ENCODE results near the gene MRPS9.

Gene MRPS9

DNA sequence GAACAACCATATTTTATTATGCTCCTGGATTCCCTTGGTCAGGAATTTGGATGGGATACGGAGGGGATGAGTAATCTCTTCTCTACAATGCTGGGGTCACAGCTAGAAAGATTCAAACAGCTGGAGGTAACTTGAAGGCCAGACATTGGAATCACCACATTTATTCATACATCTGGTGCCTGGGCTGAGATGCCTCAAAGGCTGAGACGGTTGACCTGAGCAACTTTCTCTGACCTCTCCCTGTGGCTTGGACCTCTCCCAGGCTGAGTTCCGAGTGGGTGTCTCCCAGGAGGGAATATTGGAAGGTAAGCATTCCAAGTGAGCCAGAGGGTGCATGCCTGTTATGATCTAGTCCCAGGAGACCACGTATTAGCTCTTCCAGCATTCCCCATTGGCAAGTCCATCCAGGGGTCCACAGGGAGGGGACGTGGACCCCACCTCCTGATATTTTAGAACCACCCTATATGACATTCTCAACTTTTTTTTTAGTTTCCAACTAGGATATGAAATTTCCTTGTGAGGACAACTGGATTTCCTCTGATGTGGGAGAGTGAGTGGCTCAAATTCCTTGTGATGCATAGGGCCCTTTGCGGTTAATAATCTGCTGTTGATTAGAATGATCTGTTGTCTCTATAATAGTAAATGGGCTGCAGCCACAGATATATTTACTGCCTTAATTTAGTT, 101.8 kb downstream of the MRPS9 start:
- peaks cover 24% of the 10 kb centered on the region for H3K27me3 ChIP-seq (ENCODE audit: control insufficient read depth, insufficient read depth, low read length)
- H3K27ac ChIP-seq (ENCODE audit: low read depth, low read length), result no peak overlapping the region
- no peak overlapping the region for H3K4me3 ChIP-seq (ENCODE audit: low read depth, low read length)
- H3K9me3 ChIP-seq (ENCODE audit: control insufficient read depth, insufficient read depth, low read depth, low read length), result no peaks in the 10 kb centered on the region
- no peak overlapping the region for H3K9ac ChIP-seq (ENCODE audit: low read length)
- 0 out of 2 replicates have a peak, but pooled peaks cover 2% of the 10 kb centered on the region for H3K4me1 ChIP-seq (ENCODE audit: control insufficient read depth, insufficient read depth, low read length)
- no peaks in the 10 kb centered on the region for H3K36me3 ChIP-seq (ENCODE audit: control insufficient read depth, insufficient read depth, low read length)

DNA sequence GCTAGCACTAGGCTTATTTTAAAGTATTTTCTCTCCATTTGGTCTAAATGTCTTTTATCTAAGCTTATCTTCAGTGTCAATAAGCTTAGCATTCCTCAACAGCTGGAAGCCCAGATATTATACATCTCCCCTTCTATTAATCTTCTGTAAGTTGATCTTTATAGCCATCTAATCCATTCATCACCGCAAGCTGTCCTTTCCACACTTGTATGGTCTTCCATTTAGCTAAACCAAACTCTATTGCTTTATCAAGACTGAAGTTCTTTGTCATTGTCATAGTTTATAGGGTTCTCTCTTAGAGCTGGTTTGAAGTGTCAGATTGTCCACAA, 102.3 kb downstream of the MRPS9 start:
- Histone ChIP-seq H3K4me1 (ENCODE audit: control insufficient read depth, insufficient read depth, low read length) (0 out of 2 replicates have a peak, but pooled peaks cover 2% of the 10 kb centered on the region), H3K9ac (ENCODE audit: low read length) (no peak overlapping the region), H3K36me3 (ENCODE audit: control insufficient read depth, insufficient read depth, low read length) (no peaks in the 10 kb centered on the region), H3K4me3 (ENCODE audit: low read depth, low read length) (no peak overlapping the region), H3K27me3 (ENCODE audit: control insufficient read depth, insufficient read depth, low read length) (peaks cover 29% of the 10 kb centered on the region), H3K9me3 (ENCODE audit: control insufficient read depth, insufficient read depth, low read depth, low read length) (no peaks in the 10 kb centered on the region), H3K27ac (ENCODE audit: low read depth, low read length) (no peak overlapping the region)

DNA sequence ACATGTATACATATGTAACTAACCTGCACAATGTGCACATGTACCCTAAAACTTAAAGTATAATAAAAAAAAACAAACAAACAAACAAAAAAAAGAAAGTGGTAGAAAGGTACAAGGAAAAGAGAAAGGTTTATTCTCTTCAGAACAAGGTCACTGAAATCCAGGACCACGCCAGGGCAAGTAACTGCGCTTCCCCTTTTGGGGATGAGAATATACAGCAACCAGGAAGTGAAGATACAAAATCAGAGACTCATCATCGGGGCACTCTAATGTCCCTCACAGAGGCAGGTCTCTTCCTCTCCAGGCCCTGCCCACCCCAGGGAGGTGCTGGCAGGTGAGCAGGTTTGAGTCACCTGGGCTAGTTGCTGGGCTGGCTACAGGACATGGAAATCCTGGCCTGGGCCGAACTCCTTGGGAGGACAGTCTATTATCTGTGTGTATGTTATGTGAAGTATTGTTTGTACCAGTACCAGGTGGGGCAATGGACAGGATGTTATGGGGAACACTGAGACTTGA, 103.3 kb downstream of the MRPS9 start:
- H3K9ac ChIP-seq (ENCODE audit: low read length), result no peak overlapping the region
- peaks cover 30% of the 10 kb centered on the region for H3K27me3 ChIP-seq (ENCODE audit: control insufficient read depth, insufficient read depth, low read length)
- 0 out of 2 replicates have a peak, but pooled peaks cover 2% of the 10 kb centered on the region for H3K4me1 ChIP-seq (ENCODE audit: control insufficient read depth, insufficient read depth, low read length)
- no peaks in the 10 kb centered on the region for H3K36me3 ChIP-seq (ENCODE audit: control insufficient read depth, insufficient read depth, low read length)
- H3K27ac ChIP-seq (ENCODE audit: low read depth, low read length), result no peak overlapping the region
- no peaks in the 10 kb centered on the region for H3K9me3 ChIP-seq (ENCODE audit: control insufficient read depth, insufficient read depth, low read depth, low read length)
- H3K4me3 ChIP-seq (ENCODE audit: low read depth, low read length), result no peak overlapping the region

DNA sequence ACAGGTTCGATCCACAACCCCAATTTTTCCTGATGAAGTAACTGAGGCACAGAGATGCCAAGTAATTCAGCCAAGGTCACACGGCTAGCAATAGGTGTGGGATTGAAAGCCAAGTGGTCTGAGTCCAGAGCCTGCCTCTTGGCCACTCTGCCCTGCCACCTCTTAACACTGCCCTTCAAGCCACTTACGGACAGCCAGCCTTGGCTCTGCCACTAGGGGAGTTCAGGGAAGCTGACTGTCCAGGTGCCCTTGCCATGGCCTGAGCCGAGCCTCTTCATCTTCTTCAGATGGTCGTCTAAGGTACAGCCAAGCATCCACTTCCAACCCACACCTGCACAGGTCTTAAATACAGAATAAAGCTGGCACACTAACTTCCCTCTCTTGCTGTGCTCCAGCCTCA, 104.4 kb downstream of the MRPS9 start:
- H3K27ac ChIP-seq (ENCODE audit: low read depth, low read length), result no peak overlapping the region
- no peaks in the 10 kb centered on the region for H3K9me3 ChIP-seq (ENCODE audit: control insufficient read depth, insufficient read depth, low read depth, low read length)
- peaks cover 30% of the 10 kb centered on the region for H3K27me3 ChIP-seq (ENCODE audit: control insufficient read depth, insufficient read depth, low read length)
- H3K4me1 ChIP-seq (ENCODE audit: control insufficient read depth, insufficient read depth, low read length), result 0 out of 2 replicates have a peak, but pooled peaks cover 2% of the 10 kb centered on the region
- H3K36me3 ChIP-seq (ENCODE audit: control insufficient read depth, insufficient read depth, low read length), result no peaks in the 10 kb centered on the region
- H3K4me3 ChIP-seq (ENCODE audit: low read depth, low read length), result no peak overlapping the region
- H3K9ac ChIP-seq (ENCODE audit: low read length), result no peak overlapping the region

DNA sequence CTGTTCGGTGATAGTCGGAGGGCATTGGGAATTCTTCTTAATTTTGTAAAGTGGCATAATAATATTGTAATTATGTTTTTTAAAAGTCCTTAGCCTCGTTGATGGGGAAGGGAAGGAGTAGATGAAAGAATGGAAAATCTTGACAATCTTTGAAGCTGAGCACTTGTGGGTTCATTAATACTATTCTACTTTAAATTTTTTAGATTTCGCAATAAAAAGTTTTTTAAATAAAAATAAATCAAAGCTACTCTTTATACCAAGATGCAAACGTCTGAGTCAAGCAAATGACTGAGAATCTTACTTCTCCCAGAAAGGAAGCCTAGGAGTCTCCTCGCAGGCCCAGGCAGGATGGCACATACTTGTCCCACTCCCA, 105.2 kb downstream of the MRPS9 start:
- Histone ChIP-seq H3K9ac (ENCODE audit: low read length) (no peak overlapping the region), H3K36me3 (ENCODE audit: control insufficient read depth, insufficient read depth, low read length) (no peaks in the 10 kb centered on the region), H3K27me3 (ENCODE audit: control insufficient read depth, insufficient read depth, low read length) (peaks cover 30% of the 10 kb centered on the region), H3K9me3 (ENCODE audit: control insufficient read depth, insufficient read depth, low read depth, low read length) (no peaks in the 10 kb centered on the region), H3K4me3 (ENCODE audit: low read depth, low read length) (peak overlapping the region; percentile 65), H3K4me1 (ENCODE audit: control insufficient read depth, insufficient read depth, low read length) (peaks cover 6% of the 10 kb centered on the region; the same call in 1 of the 2 replicates), H3K27ac (ENCODE audit: low read depth, low read length) (no peak overlapping the region)

DNA sequence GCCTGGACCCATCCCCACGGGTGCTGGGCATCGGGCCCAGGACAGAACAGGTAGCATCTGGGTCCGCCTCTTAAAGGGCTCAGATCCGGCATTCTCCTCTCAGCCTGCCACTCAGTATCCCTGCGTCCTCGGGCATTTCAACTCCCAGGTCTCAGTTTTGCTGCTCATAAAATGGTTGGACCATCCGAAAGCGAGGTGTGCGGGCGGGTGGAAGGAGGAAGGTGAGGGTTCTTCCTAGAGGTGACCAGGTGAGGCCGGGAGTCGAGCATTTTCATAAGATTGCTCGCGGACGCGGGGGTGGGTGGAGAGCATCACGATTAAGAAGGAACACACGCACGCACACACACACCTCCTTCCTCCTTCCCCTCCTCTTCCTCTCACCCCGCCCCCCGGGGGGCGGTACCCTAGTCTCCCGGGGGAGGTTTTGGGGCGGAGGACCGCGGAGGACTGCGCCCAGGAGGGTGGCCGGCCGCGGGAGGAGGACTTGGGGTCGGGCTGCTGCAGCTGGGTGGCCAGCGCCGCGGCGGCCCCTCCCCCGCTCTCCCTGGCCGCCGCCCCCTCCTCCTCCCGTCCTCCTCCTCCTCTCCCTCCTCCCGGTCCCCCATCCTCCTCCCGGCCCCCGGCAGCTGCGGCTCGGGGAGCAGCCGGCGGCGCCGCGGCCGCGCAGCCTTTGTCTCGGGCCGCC, 105.7 kb downstream of the MRPS9 start:
- H3K4me3 ChIP-seq (ENCODE audit: low read depth, low read length), result peak overlapping the region; percentile 65
- H3K9ac ChIP-seq (ENCODE audit: low read length), result no peak overlapping the region

DNA sequence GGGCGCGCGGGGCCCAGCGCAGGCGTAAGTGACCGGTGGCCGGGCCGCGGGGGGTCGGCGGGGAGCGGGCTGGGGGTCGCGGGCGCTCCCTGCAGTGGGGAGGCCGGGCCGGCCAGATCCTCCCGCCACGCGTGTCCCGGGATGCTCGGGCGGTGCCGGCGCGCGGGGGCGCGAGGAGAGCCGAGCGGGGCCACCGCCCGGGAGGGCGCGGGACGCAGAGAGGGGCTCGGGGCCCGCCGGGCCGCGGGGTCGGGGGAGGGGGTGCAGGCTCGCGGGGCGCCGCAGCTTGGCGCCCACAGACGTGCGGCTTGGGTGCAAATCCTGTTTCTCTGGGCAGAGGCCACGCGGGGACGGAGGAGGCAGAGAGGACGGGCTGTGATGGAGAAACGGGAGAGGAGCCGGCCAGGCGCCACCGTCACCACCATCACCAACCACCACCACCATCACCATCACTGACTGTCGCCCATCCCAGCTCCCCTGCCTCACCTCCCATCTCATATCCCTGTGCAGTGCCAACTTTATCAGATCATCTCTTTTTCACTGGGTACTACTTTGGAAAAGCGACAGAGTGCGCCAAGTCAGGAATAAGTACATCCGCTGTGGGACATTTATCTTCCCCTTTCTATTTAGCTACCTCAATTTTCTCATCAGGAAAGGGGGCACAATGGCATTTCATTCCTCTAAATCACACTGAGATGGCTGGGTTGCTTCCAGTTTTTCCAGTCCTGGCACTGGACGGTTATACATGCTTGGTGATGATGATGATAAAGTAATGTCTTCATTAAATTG, 106.5 kb downstream of the MRPS9 start:
- H3K9ac ChIP-seq (ENCODE audit: low read length), result no peak overlapping the region
- peaks cover 7% of the 10 kb centered on the region; the same call in 1 of the 2 replicates for H3K4me1 ChIP-seq (ENCODE audit: control insufficient read depth, insufficient read depth, low read length)
- no peak overlapping the region for H3K27ac ChIP-seq (ENCODE audit: low read depth, low read length)
- H3K9me3 ChIP-seq (ENCODE audit: control insufficient read depth, insufficient read depth, low read depth, low read length), result no peaks in the 10 kb centered on the region
- no peaks in the 10 kb centered on the region for H3K36me3 ChIP-seq (ENCODE audit: control insufficient read depth, insufficient read depth, low read length)
- peaks cover 30% of the 10 kb centered on the region for H3K27me3 ChIP-seq (ENCODE audit: control insufficient read depth, insufficient read depth, low read length)
- H3K4me3 ChIP-seq (ENCODE audit: low read depth, low read length), result peak overlapping the region; percentile 65

More for the DNA sequence above, 105.7 kb downstream of the MRPS9 start:
- H3K4me1 ChIP-seq (ENCODE audit: control insufficient read depth, insufficient read depth, low read length), result peaks cover 7% of the 10 kb centered on the region; the same call in 1 of the 2 replicates
- H3K27ac ChIP-seq (ENCODE audit: low read depth, low read length), result no peak overlapping the region
- no peaks in the 10 kb centered on the region for H3K9me3 ChIP-seq (ENCODE audit: control insufficient read depth, insufficient read depth, low read depth, low read length)
- H3K36me3 ChIP-seq (ENCODE audit: control insufficient read depth, insufficient read depth, low read length), result no peaks in the 10 kb centered on the region
- peaks cover 30% of the 10 kb centered on the region for H3K27me3 ChIP-seq (ENCODE audit: control insufficient read depth, insufficient read depth, low read length)

DNA sequence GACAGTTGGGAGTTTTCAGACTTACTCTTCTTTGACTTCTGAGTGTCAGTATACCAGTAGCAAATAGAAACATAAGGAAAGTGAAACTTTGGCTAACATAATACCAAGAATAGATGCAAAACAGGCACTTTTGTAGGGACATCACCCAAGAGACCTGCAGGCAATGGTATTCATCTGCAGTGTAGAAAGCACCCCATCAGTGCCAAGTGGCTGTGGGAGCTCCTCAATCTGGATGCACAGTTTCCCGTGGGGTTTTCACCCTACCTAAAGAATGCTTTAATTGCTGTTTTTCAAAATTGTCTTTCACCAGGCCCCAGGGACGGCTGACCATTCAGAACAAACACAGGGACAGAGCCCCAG, 107.1 kb downstream of the MRPS9 start:
- Histone ChIP-seq H3K27me3 (ENCODE audit: control insufficient read depth, insufficient read depth, low read length) (peaks cover 30% of the 10 kb centered on the region), H3K4me1 (ENCODE audit: control insufficient read depth, insufficient read depth, low read length) (peaks cover 7% of the 10 kb centered on the region; the same call in 1 of the 2 replicates), H3K9me3 (ENCODE audit: control insufficient read depth, insufficient read depth, low read depth, low read length) (no peaks in the 10 kb centered on the region), H3K9ac (ENCODE audit: low read length) (no peak overlapping the region), H3K4me3 (ENCODE audit: low read depth, low read length) (0 out of 2 replicates have a peak overlapping the region, but pooled peaks have one; percentile 65), H3K36me3 (ENCODE audit: control insufficient read depth, insufficient read depth, low read length) (no peaks in the 10 kb centered on the region), H3K27ac (ENCODE audit: low read depth, low read length) (no peak overlapping the region)

DNA sequence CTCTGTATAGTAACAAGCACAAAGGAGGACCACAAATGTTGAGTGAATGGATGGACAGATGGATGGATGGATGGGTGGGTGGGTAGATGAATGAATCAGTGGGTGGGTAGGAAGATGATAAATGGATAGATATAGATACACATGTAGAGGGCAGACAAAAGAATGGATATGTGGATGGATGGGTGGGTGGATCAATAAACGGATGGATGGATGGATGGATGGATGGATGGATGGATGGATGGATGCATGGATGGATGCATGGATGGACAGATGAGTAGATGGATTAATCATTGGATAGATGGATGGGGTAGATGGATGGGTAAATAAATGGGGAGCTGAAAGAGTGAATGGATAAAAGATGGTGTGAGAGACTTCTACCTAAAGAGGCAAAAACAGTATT, 111.4 kb downstream of the MRPS9 start:
- Histone ChIP-seq H3K36me3 (ENCODE audit: control insufficient read depth, insufficient read depth, low read length) (no peaks in the 10 kb centered on the region), H3K9ac (ENCODE audit: low read length) (no peak overlapping the region), H3K4me1 (ENCODE audit: control insufficient read depth, insufficient read depth, low read length) (peaks cover 5% of the 10 kb centered on the region; the same call in 1 of the 2 replicates), H3K27ac (ENCODE audit: low read depth, low read length) (no peak overlapping the region), H3K4me3 (ENCODE audit: low read depth, low read length) (no peak overlapping the region), H3K27me3 (ENCODE audit: control insufficient read depth, insufficient read depth, low read length) (peaks cover 10% of the 10 kb centered on the region), H3K9me3 (ENCODE audit: control insufficient read depth, insufficient read depth, low read depth, low read length) (no peaks in the 10 kb centered on the region)
